HepG2 (cell line): ENCODE data around the gene COX4I2. TPM values are rescaled to one million over a fixed set of nuclear protein-coding genes. Genes with fewer than 3 reads are reported as not detected.

ENCODE experiments used
- AKAP8 ChIP-seq: sonication (generic); formaldehyde crosslinking; IDR thresholded peaks from 2 replicates; pipeline ENCODE4 v1.5.1; 2020; ENCODE audit warnings: mild to moderate bottlenecking, missing genetic modification reagents
- BRD4 ChIP-seq: sonication (generic); formaldehyde crosslinking; IDR thresholded peaks from 2 replicates; pipeline ENCODE4 v1.4.0; 2020; ENCODE audit warnings: missing genetic modification reagents
- ELF4 ChIP-seq: sonication (generic); formaldehyde crosslinking; IDR thresholded peaks from 2 replicates; pipeline ENCODE4 v1.5.0; 2020; ENCODE audit warnings: missing genetic modification reagents, mild to moderate bottlenecking, moderate library complexity, borderline replicate concordance
- ERF ChIP-seq: IDR thresholded peaks from 2 replicates; pipeline ENCODE4 v1.6.1; 2018; ENCODE audit warnings: missing biosample characterization, missing genetic modification reagents
- FOSL2 ChIP-seq: sonication (generic); formaldehyde crosslinking; IDR thresholded peaks from 2 replicates; pipeline ENCODE4 v1.4.0; 2020; ENCODE audit warnings: missing genetic modification reagents
- POLR2G ChIP-seq: fragments of 200-400 bp; formaldehyde crosslinking; IDR thresholded peaks from 2 replicates; pipeline ENCODE4 v1.6.1; 2018; ENCODE audit warnings: mild to moderate bottlenecking, low read depth, low read length, moderate library complexity
- RARG ChIP-seq: sonication (generic); formaldehyde crosslinking; IDR thresholded peaks from 2 replicates; pipeline ENCODE4 v1.4.0; 2020; ENCODE audit warnings: low read depth, mild to moderate bottlenecking, missing genetic modification reagents
- ZFP1 ChIP-seq: IDR thresholded peaks from 2 replicates; pipeline ENCODE4 v1.6.1; 2016
- ZHX2 ChIP-seq, 2 experiments: sonication (generic) in 1 of 2; formaldehyde crosslinking in 1 of 2; IDR thresholded peaks; 2 replicates each; pipeline versions ENCODE4 v1.6.1 to v1.9.0; 2014 to 2022; ENCODE audit warnings: antibody characterized with exemption in 1 of 2, borderline replicate concordance in 1 of 2, inconsistent platforms in 1 of 2, low read depth in 1 of 2, missing genetic modification reagents in 1 of 2
- ZNF441 ChIP-seq: sonication (generic); formaldehyde crosslinking; IDR thresholded peaks from 2 replicates; pipeline ENCODE4 v1.7.0; 2021; ENCODE audit warnings: missing genetic modification reagents, borderline replicate concordance
- ZSCAN5A ChIP-seq: sonication (generic); formaldehyde crosslinking; IDR thresholded peaks from 2 replicates; pipeline ENCODE4 v1.8.0; 2022; ENCODE audit warnings: mild to moderate bottlenecking, missing genetic modification reagents, borderline replicate concordance
- polyA plus RNA-seq, 8 experiments: library from polyadenylated mRNA; depleted of rRNA in 3 of 8; stranded (reverse) in 7 of 8; unstranded in 1 of 8; fragments of >200 nt; fragmentation: Illumina TruSeq in 4 of 8; extraction: Trizol in 4 of 8; gene quantifications; 2 replicates each; pipeline versions ENCODE4 v1.2.1 to v1.2.3, GENCODE V29; 2011 to 2016; ENCODE audit warnings: low read depth in 4 of 8, missing spikeins in 1 of 8, mixed read lengths in 1 of 8; ENCODE audit not compliant: insufficient read depth in 1 of 8
- total RNA-seq, 5 experiments: library from RNA; depleted of rRNA; stranded (reverse); fragments of >200 nt; fragmentation: Illumina TruSeq; extraction: Trizol; gene quantifications; 2 replicates each; pipeline ENCODE4 v1.2.3, GENCODE V29; 2016; ENCODE audit warnings: low read depth in 1 of 5
- TF ChIP-seq, protein P1 (sequence below): sonication (generic); formaldehyde crosslinking; IDR thresholded peaks from one replicate; pipeline ENCODE4 v1.5.1; 2020; ENCODE audit warnings: mild to moderate bottlenecking, missing genetic modification reagents; ENCODE audit errors: not compliant biosample characterization

Gene COX4I2
- total and polyA plus RNA-seq, 2 of the 13 experiments (the other 11 are each of a cell fraction or from before 2014, with no cell fraction given): 1.1 TPM; not detected in 1

GRCh38 chr20:31662372-31662854 lies 24.7 kb downstream of the COX4I2 start (continued):
- TF ChIP-seq, protein P1, sequence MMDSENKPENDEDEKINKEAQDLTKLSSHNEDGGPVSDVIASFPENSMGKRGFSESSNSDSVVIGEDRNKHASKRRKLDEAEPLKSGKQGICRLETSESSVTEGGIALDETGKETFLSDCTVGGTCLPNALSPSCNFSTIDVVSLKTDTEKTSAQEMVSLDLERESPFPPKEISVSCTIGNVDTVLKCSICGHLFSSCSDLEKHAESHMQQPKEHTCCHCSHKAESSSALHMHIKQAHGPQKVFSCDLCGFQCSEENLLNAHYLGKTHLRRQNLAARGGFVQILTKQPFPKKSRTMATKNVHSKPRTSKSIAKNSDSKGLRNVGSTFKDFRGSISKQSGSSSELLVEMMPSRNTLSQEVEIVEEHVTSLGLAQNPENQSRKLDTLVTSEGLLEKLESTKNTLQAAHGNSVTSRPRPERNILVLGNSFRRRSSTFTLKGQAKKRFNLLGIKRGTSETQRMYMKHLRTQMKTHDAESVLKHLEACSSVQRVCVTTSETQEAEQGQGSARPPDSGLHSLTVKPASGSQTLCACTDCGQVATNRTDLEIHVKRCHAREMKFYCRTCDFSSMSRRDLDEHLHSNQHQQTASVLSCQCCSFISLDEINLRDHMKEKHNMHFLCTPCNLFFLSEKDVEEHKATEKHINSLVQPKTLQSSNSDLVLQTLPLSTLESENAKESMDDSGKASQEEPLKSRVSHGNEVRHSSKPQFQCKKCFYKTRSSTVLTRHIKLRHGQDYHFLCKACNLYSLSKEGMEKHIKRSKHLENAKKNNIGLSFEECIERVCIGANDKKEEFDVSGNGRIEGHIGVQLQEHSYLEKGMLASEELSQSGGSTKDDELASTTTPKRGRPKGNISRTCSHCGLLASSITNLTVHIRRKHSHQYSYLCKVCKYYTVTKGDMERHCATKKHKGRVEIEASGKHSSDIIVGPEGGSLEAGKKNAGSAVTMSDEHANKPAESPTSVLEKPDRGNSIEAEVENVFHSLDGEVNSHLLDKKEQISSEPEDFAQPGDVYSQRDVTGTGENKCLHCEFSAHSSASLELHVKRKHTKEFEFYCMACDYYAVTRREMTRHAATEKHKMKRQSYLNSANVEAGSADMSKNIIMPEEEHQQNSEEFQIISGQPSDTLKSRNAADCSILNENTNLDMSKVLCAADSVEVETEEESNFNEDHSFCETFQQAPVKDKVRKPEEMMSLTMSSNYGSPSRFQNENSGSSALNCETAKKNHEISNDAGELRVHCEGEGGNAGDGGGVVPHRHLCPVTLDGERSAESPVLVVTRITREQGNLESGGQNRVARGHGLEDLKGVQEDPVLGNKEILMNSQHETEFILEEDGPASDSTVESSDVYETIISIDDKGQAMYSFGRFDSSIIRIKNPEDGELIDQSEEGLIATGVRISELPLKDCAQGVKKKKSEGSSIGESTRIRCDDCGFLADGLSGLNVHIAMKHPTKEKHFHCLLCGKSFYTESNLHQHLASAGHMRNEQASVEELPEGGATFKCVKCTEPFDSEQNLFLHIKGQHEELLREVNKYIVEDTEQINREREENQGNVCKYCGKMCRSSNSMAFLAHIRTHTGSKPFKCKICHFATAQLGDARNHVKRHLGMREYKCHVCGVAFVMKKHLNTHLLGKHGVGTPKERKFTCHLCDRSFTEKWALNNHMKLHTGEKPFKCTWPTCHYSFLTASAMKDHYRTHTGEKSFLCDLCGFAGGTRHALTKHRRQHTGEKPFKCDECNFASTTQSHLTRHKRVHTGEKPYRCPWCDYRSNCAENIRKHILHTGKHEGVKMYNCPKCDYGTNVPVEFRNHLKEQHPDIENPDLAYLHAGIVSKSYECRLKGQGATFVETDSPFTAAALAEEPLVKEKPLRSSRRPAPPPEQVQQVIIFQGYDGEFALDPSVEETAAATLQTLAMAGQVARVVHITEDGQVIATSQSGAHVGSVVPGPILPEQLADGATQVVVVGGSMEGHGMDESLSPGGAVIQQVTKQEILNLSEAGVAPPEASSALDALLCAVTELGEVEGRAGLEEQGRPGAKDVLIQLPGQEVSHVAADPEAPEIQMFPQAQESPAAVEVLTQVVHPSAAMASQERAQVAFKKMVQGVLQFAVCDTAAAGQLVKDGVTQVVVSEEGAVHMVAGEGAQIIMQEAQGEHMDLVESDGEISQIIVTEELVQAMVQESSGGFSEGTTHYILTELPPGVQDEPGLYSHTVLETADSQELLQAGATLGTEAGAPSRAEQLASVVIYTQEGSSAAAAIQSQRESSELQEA (CRISPR knock-in tag): peak; percentile 17
- no peak for TF ChIP-seq ELF4 (CRISPR knock-in tag)
- TF ChIP-seq ZSCAN5A: peak; percentile 36; the same call in 1 of the 2 replicates
- TF ChIP-seq FOSL2 (CRISPR knock-in tag): no peak
- TF ChIP-seq BRD4 (CRISPR knock-in tag): 0 out of 2 replicates have a peak, but pooled peaks have one; percentile 7
- TF ChIP-seq ZFP1 (CRISPR knock-in tag): 0 out of 2 replicates have a peak, but pooled peaks have one; percentile 8
- TF ChIP-seq ZHX2 (IDR thresholded peaks at IDR 0.05; ENCODE audit: low read depth): no peak
- TF ChIP-seq ZHX2 (CRISPR knock-in tag; IDR thresholded peaks at IDR 0.05; ENCODE audit: borderline replicate concordance): peak; percentile 38; the same call in 1 of the 2 replicates
- TF ChIP-seq AKAP8 (CRISPR knock-in tag): peak; percentile 92; the same call in 1 of the 2 replicates
- peak; percentile 87 for TF ChIP-seq POLR2G
- TF ChIP-seq RARG (CRISPR knock-in tag): no peak
- 0 out of 2 replicates have a peak, but pooled peaks have one; percentile 51 for TF ChIP-seq ZNF441 (CRISPR knock-in tag)
- peak; percentile 5; the same call in 1 of the 2 replicates for TF ChIP-seq ERF (CRISPR knock-in tag)
